GM12864 (cell line): ENCODE measurements around the gene NAPEPLD.
A peak's percentile ranks its signal among the peaks of the same experiment; 100 is the strongest.
"Not testable (repeated sequence)": the region's sequence is repeated elsewhere in the genome, so short reads cannot be mapped to it uniquely, and the experiment has no call there.

Experiments used
- DNase-seq: peaks from one replicate; pipeline ENCODE4 v3.0.0-alpha.2; 2011; ENCODE audit warnings: low read depth
- H3K4me3 ChIP-seq: 2 replicates; pipeline ENCODE4 v1.5.1; 2011; ENCODE audit warnings: mild to moderate bottlenecking, low read depth, low read length, control low read depth
- TF ChIP-seq, protein P1 (sequence below): IDR thresholded peaks from 2 replicates; pipeline ENCODE4 v1.5.1; 2011; ENCODE audit warnings: low read depth, mild to moderate bottlenecking, moderate library complexity, low read length, control low read depth, inconsistent platforms; ENCODE audit errors: missing control alignments

NAPEPLD gene

DNA sequence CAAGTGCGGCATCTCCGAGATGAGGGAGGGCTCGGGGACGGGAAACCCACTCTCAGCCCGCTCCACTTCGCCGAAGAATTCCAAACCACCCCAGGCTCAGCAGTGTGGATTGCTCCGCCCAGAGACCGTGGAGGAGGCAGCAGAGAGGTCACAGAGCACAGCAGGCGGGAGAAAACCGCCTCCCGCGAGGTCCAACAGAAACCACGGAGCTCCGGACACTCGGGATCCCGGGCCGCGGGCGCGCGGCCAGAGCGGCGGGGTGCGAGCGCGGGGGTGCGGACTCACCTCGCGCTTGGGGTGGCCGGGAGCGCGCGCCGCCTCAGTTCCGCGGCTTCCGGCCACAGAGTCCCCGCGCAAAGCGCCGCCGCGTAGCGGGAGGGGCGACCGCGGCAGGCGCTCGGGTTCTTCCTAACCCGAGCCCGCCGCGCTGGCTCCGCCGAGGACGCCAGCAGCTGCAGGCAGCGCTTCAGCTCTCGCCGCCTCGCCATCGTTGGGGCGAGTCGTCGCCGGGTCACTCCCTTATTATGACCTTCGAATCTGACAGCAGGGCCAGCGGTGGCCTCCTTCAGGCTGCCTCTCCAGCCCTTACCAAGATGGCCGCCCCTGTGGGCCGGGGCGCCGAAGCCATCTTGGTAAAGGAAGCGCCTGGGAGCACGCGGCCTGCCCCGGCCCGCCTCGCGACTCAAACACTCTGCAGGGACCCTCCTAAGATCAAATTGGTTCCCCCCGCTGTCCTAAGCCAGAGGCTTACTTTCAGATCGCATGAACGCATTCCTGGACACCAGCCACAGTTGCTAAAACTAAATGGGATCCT lies at the start of gene NAPEPLD:
TSS of gene NAPEPLD (minus strand) at position 106 of the 814 bp plus-strand sequence. CDS start 20,323 bp downstream, outside the sequence.
- TF ChIP-seq, protein P1, sequence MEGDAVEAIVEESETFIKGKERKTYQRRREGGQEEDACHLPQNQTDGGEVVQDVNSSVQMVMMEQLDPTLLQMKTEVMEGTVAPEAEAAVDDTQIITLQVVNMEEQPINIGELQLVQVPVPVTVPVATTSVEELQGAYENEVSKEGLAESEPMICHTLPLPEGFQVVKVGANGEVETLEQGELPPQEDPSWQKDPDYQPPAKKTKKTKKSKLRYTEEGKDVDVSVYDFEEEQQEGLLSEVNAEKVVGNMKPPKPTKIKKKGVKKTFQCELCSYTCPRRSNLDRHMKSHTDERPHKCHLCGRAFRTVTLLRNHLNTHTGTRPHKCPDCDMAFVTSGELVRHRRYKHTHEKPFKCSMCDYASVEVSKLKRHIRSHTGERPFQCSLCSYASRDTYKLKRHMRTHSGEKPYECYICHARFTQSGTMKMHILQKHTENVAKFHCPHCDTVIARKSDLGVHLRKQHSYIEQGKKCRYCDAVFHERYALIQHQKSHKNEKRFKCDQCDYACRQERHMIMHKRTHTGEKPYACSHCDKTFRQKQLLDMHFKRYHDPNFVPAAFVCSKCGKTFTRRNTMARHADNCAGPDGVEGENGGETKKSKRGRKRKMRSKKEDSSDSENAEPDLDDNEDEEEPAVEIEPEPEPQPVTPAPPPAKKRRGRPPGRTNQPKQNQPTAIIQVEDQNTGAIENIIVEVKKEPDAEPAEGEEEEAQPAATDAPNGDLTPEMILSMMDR: no peak
- peak; percentile 52 for DNase-seq
- H3K4me3 ChIP-seq: peak within 1 kb of the TSS; percentile 95

DNA sequence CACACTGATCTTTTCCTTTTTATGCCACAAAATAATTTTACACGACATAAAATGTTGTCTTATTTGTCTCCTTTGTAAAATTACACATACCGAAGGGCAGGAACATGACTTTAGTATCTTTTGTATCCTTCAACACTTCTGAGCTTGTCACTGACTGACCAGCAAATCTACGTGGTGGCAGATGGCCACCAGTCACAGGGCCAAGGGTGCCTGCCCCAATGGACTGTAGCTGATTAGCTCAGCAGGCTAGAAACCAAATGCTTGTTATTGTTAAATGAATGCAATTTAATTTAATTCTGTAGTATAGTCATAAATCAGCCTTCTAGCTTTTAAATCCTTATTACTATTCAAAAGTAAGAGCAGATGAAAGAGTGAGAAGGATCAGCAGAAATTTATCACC lies 49.2 kb upstream of the NAPEPLD start:
- H3K4me3 ChIP-seq, DNase-seq: not testable (repeated sequence)

DNA sequence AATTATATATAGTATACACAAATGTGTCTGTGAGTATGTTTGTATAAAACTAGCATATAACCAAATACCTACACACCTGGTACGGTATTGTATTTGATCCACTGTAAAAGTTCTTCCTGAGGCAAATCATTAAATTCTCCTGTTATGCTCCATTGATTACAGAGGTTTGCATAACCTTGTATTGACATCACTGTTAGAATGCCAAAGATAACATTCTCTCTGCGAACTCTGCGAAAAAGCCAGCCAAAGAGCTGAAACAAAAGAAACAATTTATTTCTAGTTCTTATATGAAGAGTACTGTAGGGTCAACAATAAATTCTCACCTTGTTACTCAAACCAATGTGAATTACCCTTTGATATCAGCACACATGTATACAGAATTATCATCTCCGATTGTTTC lies 46.5 kb upstream of the NAPEPLD start:
- DNase-seq: not testable (repeated sequence)

DNA sequence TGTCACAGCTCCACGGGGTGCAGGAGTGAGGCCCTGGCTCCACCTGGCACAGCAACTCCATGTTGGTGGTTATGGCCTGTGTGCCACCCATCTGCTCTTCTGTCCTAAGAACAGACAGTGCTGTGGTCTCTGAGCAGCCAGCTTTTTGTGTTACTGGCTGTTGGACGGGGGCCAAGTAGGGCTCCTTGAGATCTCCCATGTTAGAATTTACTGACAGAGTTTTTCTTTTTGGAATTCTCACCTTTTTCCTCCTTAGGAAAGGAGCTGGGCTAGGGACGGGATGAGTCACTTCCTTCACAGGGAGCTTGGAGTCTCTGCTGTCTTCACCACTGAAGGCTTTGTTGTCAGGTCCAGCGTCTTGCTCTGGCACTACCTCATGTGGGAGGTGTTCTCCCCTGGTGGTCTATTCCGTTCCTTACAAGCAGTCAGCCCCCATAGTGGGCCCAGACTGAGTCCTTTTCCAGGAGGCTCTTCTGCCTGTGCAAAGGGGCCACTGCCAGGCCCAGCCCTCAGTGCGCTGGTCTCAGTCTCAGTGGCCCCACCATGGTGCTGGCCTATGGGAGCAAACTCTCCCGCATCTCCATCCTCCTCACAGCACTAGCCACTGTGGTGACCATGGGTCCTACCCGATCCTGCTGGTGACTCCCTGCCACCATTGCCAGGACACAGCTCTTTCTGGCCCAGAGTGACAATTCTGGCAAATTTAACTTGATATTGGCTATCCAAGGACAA lies 23.7 kb upstream of the NAPEPLD start:
- DNase-seq, H3K4me3 ChIP-seq: not testable (repeated sequence)

More for the DNA sequence above, 46.5 kb upstream of the NAPEPLD start:
- not testable (repeated sequence) for H3K4me3 ChIP-seq

DNA sequence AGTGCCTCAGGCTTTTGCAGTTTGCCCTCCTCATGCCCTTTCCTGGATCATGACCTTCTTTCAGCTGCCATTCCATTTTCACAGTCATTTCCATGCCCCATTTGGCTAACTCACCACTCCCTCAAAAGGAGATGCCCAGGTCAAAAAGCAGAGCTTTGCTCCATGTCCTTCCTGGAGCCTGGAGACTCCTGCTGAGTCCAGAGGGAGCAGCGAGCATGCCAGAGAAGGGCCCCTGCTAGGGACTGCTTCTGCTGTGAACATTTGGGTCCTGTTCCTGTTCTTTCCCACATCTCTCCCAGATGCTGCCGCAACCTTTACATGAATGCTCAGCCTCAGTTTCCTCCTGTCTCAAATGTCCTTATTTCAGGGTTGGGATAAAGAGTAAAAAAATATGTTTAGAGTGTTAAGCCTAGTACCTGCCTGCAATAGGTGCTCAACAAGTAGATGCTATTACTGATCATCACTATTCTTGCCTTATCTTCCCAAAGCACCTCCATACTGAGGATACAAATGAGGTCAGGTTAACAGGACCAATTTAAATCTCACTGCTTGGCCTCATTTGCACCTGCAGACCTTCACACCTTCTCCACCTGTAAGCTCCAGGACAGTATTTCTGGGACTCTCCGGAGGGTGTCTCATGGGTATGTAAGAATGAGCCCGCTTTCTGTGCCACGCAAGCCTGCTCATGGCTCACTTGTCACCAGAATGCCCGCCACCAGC lies 23.0 kb upstream of the NAPEPLD start:
- not testable (repeated sequence) for H3K4me3 ChIP-seq, DNase-seq

DNA sequence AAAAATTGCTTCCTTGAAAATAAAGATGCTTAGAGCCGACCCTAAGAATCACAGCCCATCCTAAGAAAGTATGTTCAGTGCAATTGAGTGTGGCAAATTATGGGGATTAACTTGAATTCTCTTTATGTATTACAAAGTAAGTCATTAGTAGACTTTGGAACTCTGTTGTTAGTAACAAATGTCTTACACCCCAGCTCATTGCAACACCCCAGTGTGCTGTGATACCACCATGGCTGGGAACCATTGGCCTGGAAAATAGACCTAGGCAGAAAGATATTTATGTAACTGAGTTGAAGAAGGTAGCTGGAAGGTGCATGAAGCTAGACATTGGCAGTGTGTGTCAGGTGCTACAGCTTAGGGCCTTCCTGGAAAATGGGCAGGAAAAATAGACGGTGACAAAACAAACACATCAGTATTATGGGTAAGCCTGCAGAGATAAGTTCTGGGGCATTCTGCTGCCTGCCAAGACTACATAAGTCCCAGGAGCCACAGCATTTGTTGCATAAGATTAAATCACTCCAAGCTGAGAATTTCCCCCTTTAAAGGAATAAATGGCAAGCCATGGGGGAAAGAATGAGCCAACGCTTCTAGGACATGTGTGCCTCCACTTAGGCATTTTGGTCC lies 18.1 kb upstream of the NAPEPLD start:
- not testable (repeated sequence) for H3K4me3 ChIP-seq, DNase-seq

DNA sequence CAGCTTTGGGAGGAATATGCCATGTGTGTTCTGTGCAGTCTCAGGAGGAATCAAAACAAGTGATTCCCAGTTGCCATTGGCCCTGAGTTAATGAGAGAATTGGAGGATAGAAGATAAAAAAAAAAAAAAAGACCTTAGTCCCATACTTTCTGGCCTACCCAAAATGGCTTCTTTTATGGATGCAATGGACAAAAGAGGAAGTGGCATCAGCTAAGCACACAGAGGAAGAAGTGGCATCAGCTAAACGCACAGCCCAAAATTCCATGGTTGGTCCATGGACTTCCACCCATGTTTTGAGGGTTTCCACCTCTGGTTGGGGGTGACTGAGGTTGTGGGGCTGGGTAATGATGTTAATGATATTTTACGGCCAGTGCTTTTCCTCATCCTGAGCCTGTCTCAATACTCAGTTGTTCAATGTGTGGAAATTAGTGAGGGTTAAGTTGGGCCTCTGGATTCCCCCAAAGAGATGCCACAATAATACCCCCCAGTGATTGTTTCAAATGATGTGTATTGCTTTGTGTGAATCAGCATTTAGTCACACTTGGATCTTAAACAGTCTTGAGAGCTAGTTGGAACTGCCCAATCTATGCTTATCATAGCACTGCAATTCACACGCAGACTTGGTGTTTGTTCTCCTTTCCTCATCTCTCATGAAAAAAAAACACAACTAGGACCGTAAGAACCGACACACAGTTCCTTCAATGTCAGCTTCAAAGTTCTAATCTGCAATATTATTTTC lies 14.4 kb upstream of the NAPEPLD start:
- H3K4me3 ChIP-seq, DNase-seq: not testable (repeated sequence)

DNA sequence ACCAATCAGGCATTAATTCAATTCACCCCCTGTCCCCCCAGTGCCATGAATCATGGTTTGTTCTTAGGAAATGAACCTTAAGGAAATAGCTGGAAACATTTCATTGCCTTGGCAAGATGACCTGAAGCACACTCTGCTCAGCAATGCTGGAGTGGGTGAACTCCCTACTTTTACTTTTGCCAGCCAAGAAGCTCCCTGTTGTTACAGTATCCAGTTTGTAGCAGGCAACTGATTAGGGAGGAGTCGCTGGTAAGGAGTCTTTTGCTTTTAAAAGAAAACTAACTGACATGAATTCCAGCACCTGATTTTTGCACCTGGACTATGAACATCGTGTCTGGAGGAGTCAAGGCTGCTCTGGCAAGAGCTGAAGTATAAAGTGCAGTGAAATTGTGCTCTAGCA lies 13.7 kb upstream of the NAPEPLD start:
- H3K4me3 ChIP-seq, DNase-seq: not testable (repeated sequence)

DNA sequence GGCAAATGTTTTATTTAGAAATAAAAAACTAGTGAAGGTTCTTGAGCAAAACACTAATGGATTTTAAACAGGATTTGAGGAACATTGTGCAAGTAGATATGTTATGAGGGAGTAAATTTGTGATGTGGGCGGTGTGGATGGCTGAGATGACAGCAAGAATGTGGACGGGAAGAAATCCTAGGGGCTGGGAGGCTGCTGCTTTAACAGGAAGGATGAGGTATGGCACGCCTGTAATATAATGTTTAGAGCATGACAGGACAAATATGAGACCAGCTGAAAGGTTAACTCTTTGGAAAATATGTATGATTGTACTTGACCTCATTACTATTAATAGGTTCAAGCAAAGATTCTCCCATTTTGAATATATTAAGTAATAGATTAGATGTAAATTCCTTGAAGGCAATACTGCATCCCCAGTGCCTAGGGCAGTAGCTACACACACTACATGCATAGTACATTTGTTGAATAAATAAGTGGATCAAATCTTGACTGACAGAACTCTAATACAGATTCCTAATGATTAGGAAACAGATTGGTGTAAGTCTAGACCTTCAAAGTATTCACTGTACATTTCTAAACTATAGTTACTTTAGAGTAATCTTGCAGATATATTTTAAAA lies 13.2 kb upstream of the NAPEPLD start:
- DNase-seq, H3K4me3 ChIP-seq: not testable (repeated sequence)

DNA sequence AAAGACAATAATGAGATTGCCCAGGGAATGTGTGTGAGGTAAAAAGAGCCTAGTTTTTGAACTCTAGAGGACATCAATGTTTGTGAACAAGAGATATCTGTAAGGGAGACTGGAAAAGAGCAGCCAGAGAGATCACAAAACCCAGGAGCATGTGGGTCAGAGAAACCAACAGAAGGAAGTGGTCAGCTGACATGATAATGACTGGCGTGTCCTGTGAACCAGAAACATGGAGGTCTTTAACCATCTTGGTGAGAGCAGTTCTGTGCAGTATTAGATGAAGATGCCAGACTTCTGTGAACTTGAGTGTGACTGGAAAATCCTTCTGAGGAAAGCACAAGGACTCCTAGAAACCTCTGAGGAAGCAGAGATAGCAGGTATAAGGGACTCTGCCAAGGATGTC lies 10.2 kb upstream of the NAPEPLD start:
- not testable (repeated sequence) for DNase-seq, H3K4me3 ChIP-seq

DNA sequence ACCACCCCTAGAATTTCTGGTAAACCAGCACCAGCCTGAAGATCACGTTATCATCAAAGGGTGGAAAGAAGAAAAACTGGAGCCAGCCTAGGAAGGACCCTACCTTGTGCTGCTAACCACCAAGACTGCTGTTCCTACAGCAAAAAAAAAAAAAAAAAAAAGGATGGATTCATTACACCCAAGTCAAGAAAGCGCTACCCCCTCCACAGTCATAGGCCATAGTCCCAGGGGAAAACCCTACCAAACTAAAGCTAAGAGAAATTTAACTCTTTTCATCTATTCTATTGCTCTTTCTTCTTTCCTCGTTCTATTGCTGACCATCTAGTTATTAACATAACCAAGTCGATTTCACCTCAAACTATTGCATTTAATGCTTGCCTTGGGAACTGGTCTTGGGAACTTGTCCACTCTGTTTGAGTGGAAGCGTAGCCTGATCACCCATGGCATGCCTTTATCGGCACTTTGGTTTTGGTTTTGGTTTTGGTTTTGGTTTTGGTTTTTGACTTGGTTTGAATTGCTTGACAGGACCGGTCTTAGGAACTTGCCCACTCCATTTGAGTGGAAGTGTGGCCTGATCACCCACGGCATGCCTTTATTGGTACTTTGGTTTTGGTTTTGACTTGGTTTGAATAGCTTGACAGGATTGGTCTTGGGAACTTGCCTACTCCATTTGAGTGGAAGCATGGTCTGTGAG lies 6.6 kb upstream of the NAPEPLD start:
- peak overlapping the region; percentile 33; the same call in 1 of the 2 replicates for H3K4me3 ChIP-seq
- DNase-seq: not testable (repeated sequence)
